RCC 7860 (cell line): ENCODE data around the gene METTL8.
"Not testable (repeated sequence)": the region's sequence is repeated elsewhere in the genome, so short reads cannot be mapped to it uniquely, and the experiment has no call there.

ENCODE experiments used
- DNase-seq: peaks from one replicate; pipeline ENCODE4 v3.0.0-alpha.2; 2015; ENCODE audit warnings: low spot score
- FAIRE-seq: peaks from 2 replicates; lab custom pipeline; 2012; peaks lifted over from hg19 to GRCh38; lab: Jason Lieb, UNC

METTL8 gene

GRCh38 chr2:171430516-171431410 is 3.0 kb downstream of the METTL8 start:
- FAIRE-seq: no peak
- no peak for DNase-seq

GRCh38 chr2:171422710-171423495 is 10.9 kb downstream of the METTL8 start:
- FAIRE-seq: not testable (repeated sequence)

DNA sequence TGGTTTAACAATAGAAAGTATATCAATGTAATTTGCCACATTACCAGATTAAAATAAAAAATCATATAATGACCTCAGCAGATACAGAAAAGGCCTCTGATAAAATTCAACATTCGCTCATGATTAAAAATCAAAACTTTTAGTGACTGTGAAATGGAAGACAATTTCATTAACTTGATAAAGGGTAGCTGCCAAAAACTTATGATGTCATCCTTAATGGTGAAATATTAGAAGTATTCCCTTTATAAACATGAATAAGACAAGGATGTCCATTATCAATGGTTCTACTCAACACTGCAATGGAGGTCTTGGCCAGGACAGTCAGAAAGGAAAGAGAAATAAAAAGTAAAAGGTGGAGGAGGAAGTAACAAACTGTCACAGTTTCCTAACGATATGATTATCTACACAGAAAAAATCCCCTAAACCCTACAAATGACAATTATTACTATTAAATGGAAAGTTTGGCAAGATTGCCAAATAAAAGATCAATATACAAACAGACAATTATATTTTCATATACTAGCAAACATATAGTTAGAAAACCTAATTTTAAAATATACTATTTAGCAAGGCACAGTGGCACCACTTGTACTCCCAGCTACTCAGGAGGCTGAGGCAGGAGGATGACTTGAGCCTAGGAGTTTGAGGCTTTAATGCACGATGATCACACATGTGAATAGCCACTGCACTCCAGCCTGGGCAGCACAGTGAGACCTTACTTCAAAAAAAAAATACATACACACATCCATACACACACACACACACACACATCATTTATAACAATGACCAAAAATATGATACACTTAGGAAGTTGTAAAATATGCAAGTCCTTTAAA is 12.8 kb downstream of the METTL8 start:
- FAIRE-seq (no peak), DNase-seq (no peak)

More at GRCh38 chr2:171422710-171423495, 10.9 kb downstream of the METTL8 start:
- not testable (repeated sequence) for DNase-seq

GRCh38 chr2:171419333-171419732 is 14.5 kb downstream of the METTL8 start:
- FAIRE-seq (no peak), DNase-seq (no peak)

DNA sequence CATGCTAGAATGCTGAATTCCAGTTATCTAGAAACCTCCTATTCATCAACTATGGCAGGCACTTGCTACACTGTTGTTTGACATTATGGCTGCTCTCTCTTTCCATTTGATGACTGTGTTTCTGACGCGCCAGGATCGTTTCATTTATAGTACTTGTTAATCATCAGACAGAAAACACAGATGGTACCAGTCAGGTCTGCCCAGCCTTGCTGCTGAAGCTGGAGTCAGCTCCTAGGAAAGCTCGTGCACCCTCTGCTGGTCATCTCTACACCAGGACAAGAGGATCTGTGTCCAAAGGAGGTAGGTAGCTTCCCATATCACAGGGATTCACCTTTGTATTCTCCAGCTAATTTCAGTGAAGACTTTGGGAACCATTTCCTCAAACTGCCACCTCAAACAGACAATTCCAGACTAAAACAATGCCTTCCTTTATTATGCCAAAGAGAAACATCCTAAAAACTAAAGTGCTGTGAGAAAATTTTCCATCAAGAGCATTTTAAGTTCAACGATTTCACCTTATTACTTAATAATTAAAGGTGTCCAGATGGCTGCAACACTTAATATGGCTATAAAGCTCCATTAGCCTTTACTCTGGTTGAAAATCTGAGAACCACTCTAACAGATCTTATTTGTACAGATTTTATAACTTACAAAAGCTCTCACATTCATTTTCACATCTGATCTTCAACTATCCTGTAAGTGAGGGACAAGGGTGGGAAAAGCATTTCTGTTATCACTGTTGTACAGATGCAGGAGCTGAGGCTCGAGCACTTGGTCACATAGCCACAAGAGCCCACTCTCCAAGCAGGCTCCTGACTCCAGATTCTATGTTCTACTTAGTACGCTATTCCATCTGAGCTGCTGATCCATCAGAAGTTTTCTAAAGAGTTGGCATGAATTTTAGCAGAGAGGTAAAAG is 17.5 kb downstream of the METTL8 start:
- peak; percentile 93 for DNase-seq
- FAIRE-seq: peak; percentile 88

- DNase-seq, FAIRE-seq: not testable (repeated sequence)
Observed at GRCh38 chr2:171414645-171415044, 19.1 kb downstream of the METTL8 start.

DNA sequence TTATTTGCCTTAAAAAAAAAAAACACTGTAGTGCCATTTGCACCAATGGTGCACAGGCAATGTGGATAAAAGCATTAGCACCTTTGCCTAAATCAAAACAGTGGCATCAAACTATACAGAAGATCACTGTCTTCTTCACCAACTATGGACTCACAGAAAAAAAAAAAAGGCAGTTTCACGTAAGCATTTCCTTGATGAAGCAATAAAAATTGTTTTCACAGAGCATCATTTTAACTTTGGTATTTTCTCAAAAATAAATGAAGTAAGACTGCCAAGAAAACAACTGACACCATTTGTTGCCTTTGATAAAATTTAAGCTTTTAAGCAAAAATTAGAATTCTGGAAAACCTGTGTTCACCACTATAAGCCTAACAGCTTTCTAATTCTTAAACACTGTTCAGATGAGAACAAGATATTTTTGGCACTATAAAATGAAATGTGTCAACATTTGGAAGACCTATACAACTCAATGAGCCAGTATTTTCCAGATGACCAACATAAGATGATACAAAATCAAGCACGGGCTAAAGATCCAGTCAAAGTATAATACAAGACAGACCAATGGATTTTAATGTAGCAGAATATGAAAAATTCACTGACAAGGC is 21.1 kb downstream of the METTL8 start:
- FAIRE-seq (no peak), DNase-seq (no peak)

GRCh38 chr2:171411791-171412483 is 21.9 kb downstream of the METTL8 start:
- FAIRE-seq: no peak
- no peak for DNase-seq

- DNase-seq (no peak), FAIRE-seq (no peak)
Observed at GRCh38 chr2:171411214-171411613, 22.6 kb downstream of the METTL8 start.

- DNase-seq (no peak), FAIRE-seq (no peak)
Observed at GRCh38 chr2:171410624-171411023, 23.2 kb downstream of the METTL8 start.

DNA sequence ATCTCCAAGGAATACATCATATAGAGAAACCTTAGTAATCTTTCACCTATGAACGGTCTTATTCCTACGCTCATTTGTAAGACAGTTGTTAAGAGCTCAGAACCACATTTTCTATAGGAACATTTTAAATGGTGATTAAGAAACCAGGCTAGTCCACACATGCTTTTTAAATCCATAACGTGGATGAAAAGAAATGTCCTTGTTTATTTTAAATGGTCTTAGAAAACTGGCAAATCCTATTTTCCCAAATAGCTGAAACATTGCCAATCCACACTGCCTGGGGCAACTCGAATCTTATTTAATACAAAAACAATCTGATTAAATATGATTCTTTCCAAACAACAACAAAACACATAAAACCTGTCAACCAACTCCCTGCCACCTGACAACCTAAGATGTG is 23.7 kb downstream of the METTL8 start:
- DNase-seq (no peak), FAIRE-seq (no peak)

GRCh38 chr2:171409436-171409971 is 24.3 kb downstream of the METTL8 start:
- no peak for FAIRE-seq
- DNase-seq: no peak

GRCh38 chr2:171407676-171408044 is 26.1 kb downstream of the METTL8 start:
- DNase-seq (no peak), FAIRE-seq (no peak)

DNA sequence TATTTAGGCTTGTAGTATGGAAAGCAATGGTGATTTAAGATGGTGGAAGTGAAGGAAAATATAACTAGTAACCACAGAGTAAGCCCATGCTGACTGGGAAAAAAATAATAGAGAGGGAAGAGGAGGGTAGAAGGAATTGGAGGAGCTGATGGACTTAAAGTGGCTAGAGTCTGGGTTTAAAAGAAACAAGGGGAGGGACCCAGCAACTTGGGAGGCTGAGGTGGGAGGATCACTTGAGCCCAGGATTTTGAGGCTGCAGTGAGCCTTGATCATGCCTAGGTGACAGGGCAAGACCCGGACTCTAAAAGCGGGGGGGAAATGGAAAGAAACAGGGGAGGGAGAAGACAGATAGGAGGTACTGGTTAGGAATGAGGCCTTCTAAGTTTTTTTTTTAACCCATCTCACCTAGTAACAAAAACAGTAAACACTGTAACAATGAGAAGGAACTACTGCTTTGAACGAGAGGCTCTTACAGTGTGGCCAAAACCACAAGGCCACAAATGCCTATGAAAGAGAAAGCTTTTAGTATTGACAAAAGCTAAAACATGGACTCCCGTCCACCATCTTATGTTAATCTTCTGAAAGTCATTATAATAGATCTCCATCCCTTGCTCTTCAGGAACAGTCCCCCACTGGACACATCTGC is 26.6 kb downstream of the METTL8 start:
- DNase-seq (no peak), FAIRE-seq (no peak)

DNA sequence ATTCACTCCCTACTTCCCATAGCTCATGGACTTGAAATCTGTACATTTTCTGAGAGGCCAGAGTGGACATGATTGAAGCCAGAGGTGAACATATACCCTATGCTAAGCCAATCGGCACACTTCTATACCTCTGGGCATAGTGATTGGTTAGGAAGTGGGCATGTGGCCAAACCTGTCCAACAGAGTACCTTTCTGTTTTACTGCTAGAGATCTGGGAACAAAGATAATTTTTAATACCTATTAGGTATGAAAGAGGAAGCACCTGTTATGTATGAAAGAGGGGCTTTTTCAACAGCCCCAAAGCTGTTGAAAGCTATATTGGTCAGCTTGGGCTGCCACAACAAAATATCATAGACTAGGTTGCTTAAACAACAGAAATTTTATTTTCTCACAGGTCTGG is 27.7 kb downstream of the METTL8 start:
- no peak for DNase-seq
- FAIRE-seq: no peak

GRCh38 chr2:171405546-171405945 is 28.2 kb downstream of the METTL8 start:
- no peak for FAIRE-seq
- no peak for DNase-seq

- DNase-seq (no peak), FAIRE-seq (no peak)
Observed at GRCh38 chr2:171404719-171405118, 29.1 kb downstream of the METTL8 start.

DNA sequence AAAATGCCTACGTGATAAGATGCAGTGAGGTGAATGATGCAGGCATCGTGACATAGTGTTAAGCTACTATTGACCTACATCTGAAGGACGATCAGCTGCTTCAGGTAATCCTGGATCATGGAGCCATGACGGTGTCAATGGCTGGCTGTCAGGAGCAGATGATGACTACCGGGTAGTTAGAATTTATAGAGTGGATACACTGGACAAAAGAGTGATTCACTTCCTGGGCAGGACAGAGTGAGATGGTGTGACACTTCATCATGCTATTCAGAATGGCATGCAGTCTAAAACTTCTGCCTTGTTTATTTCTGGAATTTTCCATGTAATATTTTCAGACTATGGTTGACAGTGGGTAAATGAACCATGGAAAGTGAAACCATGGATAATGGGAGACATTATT is 29.5 kb downstream of the METTL8 start:
- peak; percentile 80 for DNase-seq
- peak; percentile 84 for FAIRE-seq
